Muscle layer of colon (tissue), 2 donors: ENCODE measurements around the gene CADPS2.

Experiments
- H3K27ac ChIP-seq: one replicate; pipeline ENCODE4 v1.7.0; 2013; ENCODE audit warnings: low read depth, mild to moderate bottlenecking, low read length, moderate library complexity
- H3K27me3 ChIP-seq, 2 donors: one replicate each; pipeline ENCODE4 v1.7.0; 2013; ENCODE audit warnings: low read length in 2 of 2, mild to moderate bottlenecking in 2 of 2; ENCODE audit not compliant: insufficient read depth in 2 of 2, control insufficient read depth in 1 of 2
- H3K36me3 ChIP-seq: one replicate; pipeline ENCODE4 v1.7.0; 2013; ENCODE audit warnings: mild to moderate bottlenecking, low read length; ENCODE audit not compliant: insufficient read depth
- H3K4me1 ChIP-seq: one replicate; pipeline ENCODE4 v1.7.0; 2013; ENCODE audit warnings: mild to moderate bottlenecking, low read length; ENCODE audit not compliant: insufficient read depth
- H3K4me3 ChIP-seq, 2 donors: one replicate each; pipeline ENCODE4 v1.7.0; 2013; ENCODE audit warnings: low read length in 2 of 2, low read depth in 1 of 2, mild to moderate bottlenecking in 1 of 2, moderate library complexity in 1 of 2
- H3K9ac ChIP-seq: one replicate; pipeline ENCODE4 v1.7.0; 2013; ENCODE audit warnings: low read length
- H3K9me3 ChIP-seq: one replicate; pipeline ENCODE4 v1.7.0; 2013; ENCODE audit warnings: mild to moderate bottlenecking, low read length
- donor health status: abdominal sarcoma.
- donor health status: Adenocarcinoma of cecum.

Gene CADPS2

GRCh38 chr7:122766593-122766992, 119.7 kb downstream of the CADPS2 start:
- H3K9ac ChIP-seq, result no peak overlapping the region
- no peak overlapping the region for H3K27ac ChIP-seq
- no peaks in the 10 kb centered on the region for H3K27me3 ChIP-seq
- H3K4me3 ChIP-seq, result no peak overlapping the region
- no peaks in the 10 kb centered on the region for H3K9me3 ChIP-seq
- H3K4me1 ChIP-seq, result peaks cover 4% of the 10 kb centered on the region
- H3K36me3 ChIP-seq, result no peaks in the 10 kb centered on the region

DNA sequence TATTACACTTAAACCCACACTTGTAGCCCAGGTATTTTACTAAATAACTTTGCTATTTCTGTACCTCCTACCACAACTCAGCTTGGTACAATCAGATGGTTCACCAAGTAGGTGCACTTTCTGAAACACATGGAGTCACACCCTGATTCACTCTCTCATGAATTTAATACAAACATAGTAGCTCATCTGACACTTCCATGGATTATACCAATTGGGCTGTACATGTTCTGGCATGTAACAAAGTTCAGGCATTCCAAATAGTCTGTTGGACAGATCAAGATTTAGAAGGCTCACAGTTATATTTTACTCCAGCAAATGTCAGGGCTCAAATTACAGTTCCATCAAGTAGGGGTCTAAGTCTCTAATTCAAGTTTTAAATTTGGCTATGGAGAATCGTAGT, 121.4 kb downstream of the CADPS2 start:
- Histone ChIP-seq H3K36me3 (no peaks in the 10 kb centered on the region), H3K27ac (no peak overlapping the region), H3K9me3 (no peaks in the 10 kb centered on the region), H3K4me3 (no peak overlapping the region), H3K4me1 (peaks cover 4% of the 10 kb centered on the region), H3K27me3 (no peaks in the 10 kb centered on the region), H3K9ac (no peak overlapping the region)

DNA sequence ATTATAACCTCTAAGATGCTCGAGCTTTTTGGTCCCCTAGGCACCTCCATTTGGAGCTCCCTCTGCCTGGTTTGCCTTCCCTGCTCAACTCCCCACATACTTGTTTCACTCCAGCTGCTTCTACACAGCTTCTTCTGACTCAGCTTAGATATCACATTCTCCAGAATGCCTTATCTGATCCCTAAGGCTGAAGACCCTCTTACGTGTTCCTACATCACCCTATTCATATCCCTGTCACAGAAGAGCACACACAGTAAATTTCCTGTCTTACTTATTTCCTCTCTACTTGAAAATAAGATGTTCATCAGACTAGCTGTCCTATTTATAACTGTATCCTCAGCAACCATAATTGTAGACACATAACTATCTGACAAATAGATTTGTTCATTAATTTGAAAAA, 122.2 kb downstream of the CADPS2 start:
- H3K9me3 ChIP-seq, result no peaks in the 10 kb centered on the region
- H3K36me3 ChIP-seq, result no peaks in the 10 kb centered on the region
- H3K4me1 ChIP-seq, result peaks cover 4% of the 10 kb centered on the region
- H3K27me3 ChIP-seq, result no peaks in the 10 kb centered on the region
- H3K4me3 ChIP-seq, result no peak overlapping the region
- no peak overlapping the region for H3K27ac ChIP-seq
- H3K9ac ChIP-seq, result no peak overlapping the region

DNA sequence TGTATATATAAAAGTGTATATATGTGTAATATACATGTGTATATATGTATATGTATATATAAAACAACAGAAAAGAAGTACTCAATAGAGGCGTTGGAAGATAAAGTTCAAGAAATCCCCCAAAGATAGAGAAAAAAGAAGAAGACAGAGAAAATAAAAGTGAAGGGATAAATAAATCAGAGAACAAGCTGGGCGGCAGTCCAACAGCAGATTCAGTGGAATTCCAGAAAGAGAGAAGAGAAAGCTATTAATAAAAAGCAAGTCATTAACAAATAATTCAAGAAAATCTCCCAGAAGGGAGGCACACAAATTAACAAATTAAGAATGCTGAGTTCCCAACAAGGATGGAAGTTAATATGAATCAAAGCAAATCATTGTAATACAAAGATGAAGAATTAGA, 124.2 kb downstream of the CADPS2 start:
- no peaks in the 10 kb centered on the region for H3K36me3 ChIP-seq
- no peaks in the 10 kb centered on the region for H3K9me3 ChIP-seq
- H3K27me3 ChIP-seq, result no peaks in the 10 kb centered on the region
- no peak overlapping the region for H3K27ac ChIP-seq
- no peak overlapping the region for H3K9ac ChIP-seq
- H3K4me3 ChIP-seq, result no peak overlapping the region
- H3K4me1 ChIP-seq, result peaks cover 4% of the 10 kb centered on the region

DNA sequence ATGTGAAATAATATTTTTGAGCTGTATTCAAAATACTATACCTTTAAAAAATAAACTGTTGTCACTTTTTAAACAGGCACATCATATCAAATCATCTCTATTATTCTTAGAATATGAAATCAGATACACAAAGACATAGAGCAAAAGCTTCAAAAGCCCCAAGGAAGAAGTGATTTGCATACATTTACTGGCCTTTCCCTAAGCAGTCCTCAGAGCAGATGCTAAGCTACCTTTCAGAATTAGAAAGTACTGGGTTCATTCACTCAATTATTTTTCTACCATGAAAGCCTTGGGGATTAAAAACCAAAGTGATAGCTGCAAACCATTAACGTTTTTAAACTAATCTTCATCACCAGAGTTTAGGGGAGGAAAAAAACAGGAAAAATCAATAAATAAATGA, 127.8 kb downstream of the CADPS2 start:
- no peaks in the 10 kb centered on the region for H3K4me1 ChIP-seq
- no peaks in the 10 kb centered on the region for H3K36me3 ChIP-seq

DNA sequence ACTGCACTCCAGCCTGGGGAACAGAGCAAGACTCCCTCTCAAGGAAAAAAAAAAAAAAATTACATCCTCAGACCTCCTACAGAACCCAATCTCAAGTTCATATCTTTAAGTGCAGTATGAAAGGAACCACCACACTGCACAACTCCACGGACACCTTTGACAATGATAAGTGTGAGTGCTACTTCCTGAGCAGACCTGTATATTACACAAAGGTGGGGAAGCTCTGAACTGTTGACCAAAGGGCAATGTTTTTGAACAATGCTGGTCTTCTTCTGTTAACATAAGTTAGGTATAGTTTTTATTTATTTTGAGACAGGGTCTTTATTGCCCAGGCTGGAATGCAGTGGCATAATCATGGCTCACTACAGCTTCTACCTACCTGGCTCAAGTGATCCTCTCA, 129.4 kb downstream of the CADPS2 start:
- H3K27ac ChIP-seq, result no peak overlapping the region
- no peak overlapping the region for H3K4me3 ChIP-seq
- no peaks in the 10 kb centered on the region for H3K27me3 ChIP-seq
- H3K9me3 ChIP-seq, result no peaks in the 10 kb centered on the region
- no peaks in the 10 kb centered on the region for H3K36me3 ChIP-seq
- H3K4me1 ChIP-seq, result no peaks in the 10 kb centered on the region
- H3K9ac ChIP-seq, result no peak overlapping the region

More for the DNA sequence above, 127.8 kb downstream of the CADPS2 start:
- no peak overlapping the region for H3K9ac ChIP-seq
- no peak overlapping the region for H3K27ac ChIP-seq
- H3K9me3 ChIP-seq, result no peaks in the 10 kb centered on the region
- no peak overlapping the region for H3K4me3 ChIP-seq
- no peaks in the 10 kb centered on the region for H3K27me3 ChIP-seq

DNA sequence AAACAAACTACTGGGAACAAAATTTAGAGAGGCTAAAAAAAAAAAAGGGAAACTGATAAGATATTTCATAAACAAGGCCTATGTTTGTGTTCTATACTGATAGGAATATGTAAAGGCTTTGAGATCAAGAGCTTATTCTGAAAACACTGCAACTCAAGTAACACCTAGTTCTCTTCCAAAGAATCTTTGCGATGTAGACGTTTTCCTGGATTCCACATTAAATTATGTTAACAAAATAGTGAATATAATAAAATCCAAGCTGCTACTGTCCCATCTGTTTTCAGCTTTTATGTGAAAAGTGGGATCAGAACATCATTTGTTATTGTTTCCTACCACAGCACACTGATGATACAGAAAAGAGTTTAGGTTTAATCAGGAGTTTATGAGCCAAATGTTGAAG, 130.6 kb downstream of the CADPS2 start:
- Histone ChIP-seq H3K36me3 (no peaks in the 10 kb centered on the region), H3K4me3 (no peak overlapping the region), H3K4me1 (no peaks in the 10 kb centered on the region), H3K27me3 (no peaks in the 10 kb centered on the region), H3K9ac (no peak overlapping the region), H3K9me3 (no peaks in the 10 kb centered on the region), H3K27ac (no peak overlapping the region)

DNA sequence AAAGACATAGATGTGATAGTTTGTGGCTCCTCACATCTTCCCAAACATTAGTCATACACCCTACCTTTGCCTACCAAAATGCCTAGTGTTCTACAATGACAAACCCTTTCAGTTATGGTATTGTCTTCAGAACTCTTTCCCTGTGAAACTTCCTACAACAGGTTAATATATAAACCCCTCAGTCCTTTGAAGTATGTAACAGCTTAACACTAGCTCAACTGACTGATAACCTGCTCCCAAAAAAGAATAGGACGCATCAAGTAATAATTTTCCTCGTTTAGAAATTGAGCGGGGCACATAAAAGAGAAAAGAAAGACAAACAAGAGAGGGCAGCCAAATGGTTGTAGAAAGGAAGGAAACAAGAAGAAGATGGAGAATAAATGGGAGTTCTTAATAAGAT, 133.7 kb downstream of the CADPS2 start:
- no peak overlapping the region for H3K4me3 ChIP-seq
- H3K9me3 ChIP-seq, result no peaks in the 10 kb centered on the region
- no peak overlapping the region for H3K9ac ChIP-seq
- no peaks in the 10 kb centered on the region for H3K36me3 ChIP-seq
- no peaks in the 10 kb centered on the region for H3K27me3 ChIP-seq
- no peak overlapping the region for H3K27ac ChIP-seq
- H3K4me1 ChIP-seq, result no peaks in the 10 kb centered on the region

GRCh38 chr7:122750389-122750788, 135.9 kb downstream of the CADPS2 start:
- Histone ChIP-seq H3K9ac (no peak overlapping the region), H3K27me3 (no peaks in the 10 kb centered on the region), H3K9me3 (no peaks in the 10 kb centered on the region), H3K36me3 (no peaks in the 10 kb centered on the region), H3K27ac (no peak overlapping the region), H3K4me1 (no peaks in the 10 kb centered on the region), H3K4me3 (no peak overlapping the region)

- Histone ChIP-seq H3K36me3 (no peaks in the 10 kb centered on the region), H3K4me1 (no peaks in the 10 kb centered on the region), H3K4me3 (no peak overlapping the region)
Measured at GRCh38 chr7:122748195-122748594, 138.1 kb downstream of the CADPS2 start.

GRCh38 chr7:122746948-122747347, 139.3 kb downstream of the CADPS2 start:
- Histone ChIP-seq H3K4me1 (no peaks in the 10 kb centered on the region), H3K36me3 (no peaks in the 10 kb centered on the region), H3K4me3 (no peak overlapping the region), H3K27ac (no peak overlapping the region), H3K27me3 (no peaks in the 10 kb centered on the region), H3K9ac (no peak overlapping the region), H3K9me3 (no peaks in the 10 kb centered on the region)

More at GRCh38 chr7:122748195-122748594, 138.1 kb downstream of the CADPS2 start:
- Histone ChIP-seq H3K9me3 (no peaks in the 10 kb centered on the region), H3K27ac (no peak overlapping the region), H3K9ac (no peak overlapping the region), H3K27me3 (no peaks in the 10 kb centered on the region)

DNA sequence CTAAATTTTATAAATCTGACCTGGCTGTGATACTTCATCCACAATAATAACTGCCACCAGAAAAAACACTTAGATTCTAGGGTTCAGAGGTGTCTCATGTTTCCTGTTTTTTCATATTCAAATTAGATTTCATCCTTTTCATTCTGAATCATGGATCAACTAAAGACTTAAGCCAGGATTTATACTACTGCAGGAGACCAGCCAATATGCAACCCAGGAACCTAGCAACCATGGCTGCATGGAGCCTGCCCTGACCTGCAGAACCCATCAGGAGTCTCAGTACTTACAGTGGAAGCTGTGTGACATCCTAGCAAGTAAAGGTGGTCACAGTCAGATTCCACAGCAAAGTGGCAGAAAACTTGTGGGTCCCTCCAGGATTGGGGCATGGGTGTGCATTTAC, 143.0 kb downstream of the CADPS2 start:
- Histone ChIP-seq H3K27ac (no peak overlapping the region), H3K36me3 (no peaks in the 10 kb centered on the region), H3K9me3 (no peaks in the 10 kb centered on the region), H3K4me3 (no peak overlapping the region), H3K27me3 (no peaks in the 10 kb centered on the region), H3K9ac (no peak overlapping the region), H3K4me1 (no peaks in the 10 kb centered on the region)
